A673 (cell line): Measurements from ENCODE around the gene DSCAM. TPM values are rescaled to one million over a fixed set of nuclear protein-coding genes. Genes with fewer than 3 reads are reported as not detected.

Experiments
- BruUV-seq: library from RNA; stranded (reverse); fragments of 400-500 nt; replicated peaks from 2 replicates; lab custom pipeline; 2021; lab: Mats Ljungman, UMichigan
- CTCF ChIA-PET: fragments of 300-600 bp; sonication (Branson Sonifier 250); formaldehyde crosslinking; loops from one replicate; lab custom pipeline; 2022; ENCODE audit warnings: antibody characterized with exemption; lab: Charles Lee
- POLR2A ChIA-PET: fragments of 300-600 bp; sonication (Branson Sonifier 250); formaldehyde crosslinking; loops from one replicate; lab custom pipeline; 2022; ENCODE audit warnings: antibody characterized with exemption; ENCODE audit not compliant: low non-redundant PET; lab: Charles Lee
- DNase-seq: peaks from one replicate; pipeline ENCODE4 v3.0.0-alpha.2; 2015; ENCODE audit warnings: low spot score
- H3K27ac ChIP-seq: fragments of 200-600 bp; sonication (generic); 2 replicates; pipeline ENCODE4 v1.5.1; 2016; ENCODE audit warnings: mixed run types, low read depth, mild to moderate bottlenecking, mixed read lengths, antibody characterized with exemption, low read length; ENCODE audit not compliant: poor library complexity, severe bottlenecking
- H3K27me3 ChIP-seq: fragments of 200-600 bp; sonication (generic); replicated peaks from 2 replicates; pipeline ENCODE4 v1.6.1; 2017; ENCODE audit warnings: mixed run types, low read depth, mild to moderate bottlenecking, mixed read lengths, antibody characterized with exemption, low read length; ENCODE audit not compliant: insufficient read depth, poor library complexity
- H3K36me3 ChIP-seq: fragments of 200-600 bp; sonication (generic); 2 replicates; pipeline ENCODE4 v1.6.1; 2016; ENCODE audit warnings: mixed run types, mild to moderate bottlenecking, mixed read lengths, antibody characterized with exemption, low read length; ENCODE audit not compliant: insufficient read depth, poor library complexity, severe bottlenecking
- H3K4me1 ChIP-seq: fragments of 200-600 bp; sonication (generic); 2 replicates; pipeline ENCODE4 v1.6.1; 2017; ENCODE audit warnings: mixed run types, mild to moderate bottlenecking, mixed read lengths, antibody characterized with exemption, low read length; ENCODE audit not compliant: insufficient read depth, poor library complexity, severe bottlenecking
- H3K4me3 ChIP-seq: fragments of 200-600 bp; sonication (generic); 2 replicates; pipeline ENCODE4 v1.5.1; 2016; ENCODE audit warnings: low read depth, mixed run types, mild to moderate bottlenecking, mixed read lengths, low read length; ENCODE audit not compliant: poor library complexity, severe bottlenecking
- H3K9me3 ChIP-seq: fragments of 200-600 bp; sonication (generic); 2 replicates; pipeline ENCODE4 v1.6.1; 2016; ENCODE audit warnings: mixed run types, low read depth, mild to moderate bottlenecking, mixed read lengths, antibody characterized with exemption, low read length; ENCODE audit not compliant: poor library complexity, severe bottlenecking
- EZH2 ChIP-seq: fragments of 200-600 bp; sonication (generic); IDR thresholded peaks from 2 replicates; pipeline ENCODE4 v1.6.1; 2017; ENCODE audit warnings: borderline replicate concordance, low read depth, mild to moderate bottlenecking, mixed read lengths, antibody characterized with exemption, low read length; ENCODE audit not compliant: poor library complexity, severe bottlenecking
- intact Hi-C: fragments of 100-400 bp; cut with micrococcal nuclease; formaldehyde crosslinking; loops from one replicate; pipeline ENCODE4 v1.10.0; 2022; ENCODE audit not compliant: unreplicated experiment
- total RNA-seq: library from RNA; stranded (reverse); gene quantifications from 2 replicates; pipeline ENCODE4 v1.2.3, GENCODE V29; 2021
- TF ChIP-seq, protein P1 (sequence below): fragments of 300-800, 200-600 bp; sonication (generic); conservative IDR thresholded peaks from 2 replicates; pipeline ENCODE4 v1.5.1; 2017; ENCODE audit warnings: low read depth, mild to moderate bottlenecking, antibody characterized with exemption, low read length, moderate library complexity, mixed read lengths

DSCAM gene
- total RNA-seq, 1 experiment from 2014 or later = not detected

DNA sequence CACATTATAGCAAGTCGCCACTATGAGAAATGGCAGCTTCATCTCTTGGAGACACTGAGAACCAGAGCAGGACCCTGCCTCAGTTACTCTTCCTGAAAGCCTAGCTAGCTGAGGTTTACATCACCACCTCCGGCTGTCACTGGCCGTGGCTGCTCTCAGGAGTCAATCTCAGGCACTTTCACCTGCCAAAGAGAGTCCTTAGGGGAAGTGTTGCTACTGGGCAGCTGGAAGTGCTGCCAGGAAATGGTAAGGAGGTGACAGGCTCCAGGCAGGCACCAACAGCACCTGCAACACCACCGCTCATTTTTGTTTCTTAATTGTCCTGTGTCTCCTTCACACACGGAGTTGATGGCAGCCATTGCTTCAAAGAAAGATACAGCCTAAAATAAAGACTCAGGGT, 92.5 kb downstream of the DSCAM start:
- Histone ChIP-seq H3K4me3 (no peak overlapping the region), H3K27ac (no peak overlapping the region), H3K9me3 (peaks cover 16% of the 10 kb centered on the region), H3K27me3 (no peaks in the 10 kb centered on the region), H3K4me1 (no peaks in the 10 kb centered on the region), H3K36me3 (no peaks in the 10 kb centered on the region)
- intact Hi-C loops = no loop called here
- CTCF ChIA-PET = no interaction called here
- POLR2A ChIA-PET = no interaction called here
- TF ChIP-seq, protein P1, sequence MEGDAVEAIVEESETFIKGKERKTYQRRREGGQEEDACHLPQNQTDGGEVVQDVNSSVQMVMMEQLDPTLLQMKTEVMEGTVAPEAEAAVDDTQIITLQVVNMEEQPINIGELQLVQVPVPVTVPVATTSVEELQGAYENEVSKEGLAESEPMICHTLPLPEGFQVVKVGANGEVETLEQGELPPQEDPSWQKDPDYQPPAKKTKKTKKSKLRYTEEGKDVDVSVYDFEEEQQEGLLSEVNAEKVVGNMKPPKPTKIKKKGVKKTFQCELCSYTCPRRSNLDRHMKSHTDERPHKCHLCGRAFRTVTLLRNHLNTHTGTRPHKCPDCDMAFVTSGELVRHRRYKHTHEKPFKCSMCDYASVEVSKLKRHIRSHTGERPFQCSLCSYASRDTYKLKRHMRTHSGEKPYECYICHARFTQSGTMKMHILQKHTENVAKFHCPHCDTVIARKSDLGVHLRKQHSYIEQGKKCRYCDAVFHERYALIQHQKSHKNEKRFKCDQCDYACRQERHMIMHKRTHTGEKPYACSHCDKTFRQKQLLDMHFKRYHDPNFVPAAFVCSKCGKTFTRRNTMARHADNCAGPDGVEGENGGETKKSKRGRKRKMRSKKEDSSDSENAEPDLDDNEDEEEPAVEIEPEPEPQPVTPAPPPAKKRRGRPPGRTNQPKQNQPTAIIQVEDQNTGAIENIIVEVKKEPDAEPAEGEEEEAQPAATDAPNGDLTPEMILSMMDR = no peak
- TF ChIP-seq EZH2 = no peak
- no TSS peak for BruUV-seq
- no peak for DNase-seq

DNA sequence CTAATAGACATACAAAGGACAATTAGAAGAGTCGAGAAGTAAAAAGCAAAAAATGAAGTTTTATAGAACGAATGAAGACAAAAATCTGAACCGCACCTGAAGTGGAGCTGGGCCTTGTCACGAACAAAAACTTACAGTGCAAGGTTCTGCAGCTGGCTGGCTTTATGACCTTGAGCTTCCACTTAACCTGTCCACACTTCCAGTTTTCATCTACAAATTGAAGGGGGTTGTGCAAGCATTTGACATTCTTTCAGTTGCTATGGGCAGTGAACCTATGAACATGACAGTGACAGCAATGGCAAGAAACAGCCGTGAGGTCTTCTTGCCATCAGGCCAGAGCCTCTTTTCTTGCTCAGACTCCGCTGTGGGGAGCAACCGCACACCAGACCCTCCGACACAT, 93.2 kb downstream of the DSCAM start:
- intact Hi-C loops = no loop called here
- BruUV-seq = no TSS peak
- peaks cover 16% of the 10 kb centered on the region for H3K9me3 ChIP-seq
- no peaks in the 10 kb centered on the region for H3K36me3 ChIP-seq
- CTCF ChIA-PET = no interaction called here
- DNase-seq = no peak
- no peaks in the 10 kb centered on the region for H3K27me3 ChIP-seq
- no peaks in the 10 kb centered on the region for H3K4me1 ChIP-seq
- POLR2A ChIA-PET = no interaction called here
- no peak for TF ChIP-seq EZH2
- TF ChIP-seq, protein P1 = no peak
- H3K27ac ChIP-seq = no peak overlapping the region
- H3K4me3 ChIP-seq = no peak overlapping the region

DNA sequence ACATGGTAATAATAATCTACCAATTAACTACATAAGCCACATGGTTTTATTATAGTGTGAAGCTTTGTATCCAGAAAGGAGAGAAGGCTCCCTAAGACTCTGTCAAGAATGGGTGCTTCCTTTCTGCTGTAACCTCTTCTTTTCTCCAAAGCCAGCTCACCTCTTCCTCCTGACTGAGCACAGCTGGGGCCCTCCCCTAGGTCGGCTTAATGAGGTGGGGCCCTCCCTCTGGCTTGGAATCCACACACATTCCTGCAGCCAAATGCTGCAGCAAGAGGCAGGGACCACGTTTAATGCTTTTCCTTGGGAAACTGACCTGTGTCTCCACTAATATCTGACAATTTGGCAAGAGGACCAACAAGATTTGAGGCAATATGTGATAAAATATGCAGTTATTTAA, 94.8 kb downstream of the DSCAM start:
- CTCF ChIA-PET = no interaction called here
- H3K27me3 ChIP-seq = no peaks in the 10 kb centered on the region
- intact Hi-C loops = no loop called here
- H3K36me3 ChIP-seq = no peaks in the 10 kb centered on the region
- H3K27ac ChIP-seq = no peak overlapping the region
- no peak overlapping the region for H3K4me3 ChIP-seq
- BruUV-seq = no TSS peak
- H3K4me1 ChIP-seq = no peaks in the 10 kb centered on the region
- peaks cover 16% of the 10 kb centered on the region for H3K9me3 ChIP-seq
- POLR2A ChIA-PET = no interaction called here
- TF ChIP-seq, protein P1 = no peak
- no peak for TF ChIP-seq EZH2
- no peak for DNase-seq
